K562 (cell line): ENCODE results near the gene IL12RB2. TPM values are rescaled to one million over a fixed set of nuclear protein-coding genes. Genes with fewer than 3 reads are reported as not detected.

Experiments used
- ATAC-seq: fragments of 200-7000 bp; cut with Tn5 transposase; 3 replicates; pipeline ENCODE4 v1.9.1; 2020; ENCODE audit warnings: moderate library complexity
- Bru-seq: library from RNA; stranded (reverse); fragments of 400-500 nt; gene quantifications from one replicate; lab custom pipeline; 2021; lab: Mats Ljungman, UMichigan
- BruChase-seq, 2 experiments: library from RNA; stranded (reverse); fragments of 400-500 nt; gene quantifications; one replicate each; lab custom pipeline; 2021; lab: Mats Ljungman, UMichigan
- BruUV-seq: library from RNA; stranded (reverse); fragments of 400-500 nt; replicated peaks from 2 replicates; lab custom pipeline; 2021; lab: Mats Ljungman, UMichigan
- CTCF ChIA-PET: fragments of 300-600 bp; formaldehyde crosslinking; extraction: SDS; loops from one replicate; lab custom pipeline; 2021; ENCODE audit warnings: low intra/inter-chr PET ratio; lab: Yijun Ruan, JAX
- POLR2A ChIA-PET: fragments of 300-600, 350-650 bp; sonication (Branson Sonifier 250); formaldehyde crosslinking; extraction: SDS; loops from one replicate; lab custom pipeline; 2021; ENCODE audit warnings: antibody characterized with exemption, inconsistent platforms; lab: Yijun Ruan, JAX
- DNase-seq, 4 experiments: peaks; one replicate each; pipeline versions ENCODE4 v3.0.0 to v3.0.0-alpha.2; 2011 to 2018; ENCODE audit warnings: low spot score in 3 of 4, mixed read lengths in 3 of 4; ENCODE audit errors: extremely low read depth in 1 of 4
- FAIRE-seq: peaks from 2 replicates; lab custom pipeline; 2011; peaks lifted over from hg19 to GRCh38; lab: Jason Lieb, UNC
- H2AFZ ChIP-seq: 2 replicates; pipeline ENCODE4 v1.6.0; 2011; ENCODE audit warnings: low read depth, low read length, control low read depth, inconsistent platforms
- H3K27ac ChIP-seq: fragments of 200-600 bp; 3 replicates; pipeline ENCODE4 v1.8.0; 2011; ENCODE audit warnings: low read depth, mild to moderate bottlenecking, control low read depth, inconsistent platforms, low read length, moderate library complexity, mixed read lengths; ENCODE audit errors: extremely low read depth
- H3K27me3 ChIP-seq, 2 experiments: fragments of 300-600 bp in 1 of 2; 2 replicates in 1 of 2; 3 replicates in 1 of 2; pipeline versions ENCODE4 v1.6.0 to v1.8.0; 2011; ENCODE audit warnings: inconsistent platforms in 2 of 2, low read length in 2 of 2, mild to moderate bottlenecking in 1 of 2, mixed read lengths in 1 of 2, moderate library complexity in 1 of 2; ENCODE audit not compliant: control insufficient read depth in 2 of 2, insufficient read depth in 2 of 2
- H3K36me3 ChIP-seq: fragments of 300-600 bp; 3 replicates; pipeline ENCODE4 v1.8.0; 2011; ENCODE audit warnings: mild to moderate bottlenecking, low read length, inconsistent platforms; ENCODE audit not compliant: control insufficient read depth, insufficient read depth
- H3K4me1 ChIP-seq, 2 experiments: fragments of 200-600 bp in 1 of 2; replicated peaks in 1 of 2; 2 replicates in 1 of 2; 3 replicates in 1 of 2; pipeline versions ENCODE4 v1.5.1 to v1.8.0; 2011; ENCODE audit warnings: inconsistent platforms in 2 of 2, low read length in 2 of 2, mild to moderate bottlenecking in 1 of 2, mixed read lengths in 1 of 2, moderate library complexity in 1 of 2; ENCODE audit not compliant: control insufficient read depth in 2 of 2, insufficient read depth in 2 of 2
- H3K4me2 ChIP-seq: 2 replicates; pipeline ENCODE4 v1.6.1; 2011; ENCODE audit warnings: low read length, control low read depth, inconsistent platforms, mixed read lengths; ENCODE audit not compliant: insufficient read depth
- H3K4me3 ChIP-seq: fragments of 200-600 bp; sonication (generic), shearing (Covaris generic); 2 replicates; pipeline ENCODE4 v1.5.1; 2016; ENCODE audit warnings: control low read depth, inconsistent platforms
- H3K79me2 ChIP-seq: fragments of 200-600 bp; 3 replicates; pipeline ENCODE4 v1.8.0; 2011; ENCODE audit warnings: low read length, inconsistent platforms; ENCODE audit not compliant: control insufficient read depth, insufficient read depth
- H3K9ac ChIP-seq, 2 experiments: 2 replicates each; pipeline versions ENCODE4 v1.6.0 to v1.6.1; 2011; ENCODE audit warnings: low read depth in 2 of 2, low read length in 2 of 2, control low read depth in 1 of 2, inconsistent platforms in 1 of 2, mild to moderate bottlenecking in 1 of 2, mixed read lengths in 1 of 2; ENCODE audit not compliant: insufficient read depth in 1 of 2
- H3K9me1 ChIP-seq: one replicate; pipeline ENCODE4 v1.6.0; 2011; ENCODE audit warnings: inconsistent platforms, mild to moderate bottlenecking, low read length, moderate library complexity; ENCODE audit not compliant: control insufficient read depth, insufficient read depth
- H3K9me3 ChIP-seq: replicated peaks from 2 replicates; pipeline ENCODE4 v1.5.1; 2011; ENCODE audit warnings: low read depth, low read length, inconsistent platforms; ENCODE audit not compliant: control insufficient read depth, insufficient read depth
- H4K20me1 ChIP-seq: replicated peaks from 2 replicates; pipeline ENCODE4 v1.6.1; 2011; ENCODE audit warnings: low read length, inconsistent platforms, mixed read lengths; ENCODE audit not compliant: control insufficient read depth, insufficient read depth
- CBFA2T3 ChIP-seq: fragments of 450-650 bp; IDR thresholded peaks from 2 replicates; pipeline ENCODE4 v1.6.1; 2017
- CHD4 ChIP-seq: fragments of 200-600 bp; sonication (generic); IDR thresholded peaks from 3 replicates; pipeline ENCODE4 v1.6.1; 2012; ENCODE audit warnings: low read depth, mild to moderate bottlenecking, mixed read lengths, low read length, inconsistent platforms; ENCODE audit not compliant: insufficient read depth, insufficient replicate concordance, poor library complexity, severe bottlenecking
- EHMT2 ChIP-seq: fragments of 450-650 bp; IDR thresholded peaks from 2 replicates; pipeline ENCODE4 v1.6.1; 2018; ENCODE audit warnings: antibody characterized with exemption
- WGBS: fragments of 100-300 bp; shearing (Covaris generic); methylation state at CpG from one replicate; pipeline ENCODE4 v1.1.6; 2016; ENCODE audit warnings: low coverage, mixed read lengths; ENCODE audit not compliant: insufficient coverage; ENCODE audit errors: missing lambda C conversion rate; 5-methylcytosine and 5-hydroxymethylcytosine counted together
- in situ Hi-C: fragments of 300-500 bp; cut with MboI; formaldehyde crosslinking; loops from 4 replicates; pipeline ENCODE4 v1.15.0; 2018; ENCODE audit warnings: inconsistent platforms, mixed read lengths
- intact Hi-C: fragments of 100-400 bp; cut with micrococcal nuclease; formaldehyde crosslinking; loops from 2 replicates; pipeline ENCODE4 v1.14.2; 2022
- long read RNA-seq, 3 experiments: library from polyadenylated mRNA in 2 of 3; library from RNA in 1 of 3; unstranded in 2 of 3; stranded (forward) in 1 of 3; transcript quantifications; one replicate each; pipeline ENCODE4 v2.0.0, GENCODE V29; 2019 to 2022
- polyA minus RNA-seq, 3 experiments: library from RNA; depleted of rRNA, polyadenylated mRNA; stranded (reverse); fragments of >200 nt; gene quantifications; 2 replicates each; pipeline ENCODE4 v1.2.3, GENCODE V29; 2011
- polyA plus RNA-seq, 8 experiments: library from polyadenylated mRNA; depleted of rRNA in 4 of 8; stranded (reverse) in 5 of 8; unstranded in 3 of 8; fragments of >200 nt; fragmentation: Nextera tagmentation in 2 of 8; fragmentation: Illumina TruSeq in 1 of 8; extraction: Ambion mirVana in 2 of 8; extraction: Trizol in 1 of 8; gene quantifications; 2 replicates each; pipeline versions ENCODE4 v1.2.1 to v1.2.3, GENCODE V29; 2011 to 2014; ENCODE audit warnings: inconsistent platforms in 1 of 8, missing spikeins in 1 of 8
- total RNA-seq, 7 experiments: library from RNA; depleted of rRNA in 6 of 7; stranded (reverse); fragments of >200 nt in 6 of 7; fragmentation: Illumina TruSeq in 2 of 7; extraction: Trizol in 2 of 7; gene quantifications; 2 replicates each; pipeline versions ENCODE4 v1.2.1 to v1.2.3, GENCODE V29; 2011 to 2021; ENCODE audit warnings: low replicate concordance in 1 of 7

Gene IL12RB2
- total RNA-seq (2011; cell fraction: chromatin; rRNA removed; ENCODE audit: low replicate concordance): 1.5 and 5.3 TPM in 2 replicates
- total RNA-seq (2011; cell fraction: nucleolus; rRNA removed): 0.50 and 1.2 TPM in 2 replicates
- total RNA-seq (2011; cell fraction: nucleoplasm; rRNA removed): 0.95 and 2.4 TPM in 2 replicates
- 0.73 and 1.5 TPM in 2 replicates for total RNA-seq (2014; rRNA removed)
- total RNA-seq (2014; rRNA removed; fragmentation: Illumina TruSeq; extraction: Trizol): 2.9 and 3.3 TPM in 2 replicates
- total RNA-seq (2015; rRNA removed; fragmentation: Illumina TruSeq; extraction: Trizol): 3.3 and 3.8 TPM in 2 replicates
- 1.9 and 2.5 TPM in 2 replicates for total RNA-seq (2021)
- 0.39 and 5.4 TPM in 2 replicates for polyA plus RNA-seq (2011; rRNA removed)
- polyA plus RNA-seq (2011; cell fraction: cytosol; rRNA removed): 0.10 and 2.6 TPM in 2 replicates
- polyA plus RNA-seq (2011; cell fraction: nucleus; rRNA removed): 0.41 and 6.1 TPM in 2 replicates
- 1.2 and 2.6 TPM in 2 replicates for polyA plus RNA-seq (2012)
- polyA plus RNA-seq (2014; fragmentation: Illumina TruSeq; extraction: Trizol): 2.3 and 2.6 TPM in 2 replicates
- polyA plus RNA-seq (2014; fragmentation: Nextera tagmentation; extraction: Ambion mirVana): 1 to 10 TPM in 1 of 2 experiments, under 1 TPM in 1; 0.45 to 1.1 TPM
- polyA plus RNA-seq (2014; rRNA removed): 2.3 and 2.8 TPM in 2 replicates
- 0.46 and 10.9 TPM in 2 replicates for polyA minus RNA-seq (2011; rRNA and poly(A)+ RNA removed)
- 2.9 TPM in 1 of 2 replicates, not detected in the other for polyA minus RNA-seq (2011; cell fraction: cytosol; rRNA and poly(A)+ RNA removed)
- polyA minus RNA-seq (2011; cell fraction: nucleus; rRNA and poly(A)+ RNA removed): 0.27 and 7.2 TPM in 2 replicates
- Bru-seq, nascent RNA: percentile 46 among the genes with signal in this experiment
- percentile 52 among the genes with signal in this experiment for BruChase-seq, experiment 1, labeled RNA remaining after a 2-hour chase
- BruChase-seq, experiment 2, labeled RNA remaining after a 6-hour chase: percentile 44 among the genes with signal in this experiment
- long read RNA-seq, experiment 1, partial matches to known transcripts: 2 of 5 reads
- long read RNA-seq, experiment 1, other reads (novel, unspliced or antisense): 3 of 5 reads
- long read RNA-seq, experiment 2, partial matches to known transcripts: 1 of 1 reads
- long read RNA-seq, experiment 2, other reads (novel, unspliced or antisense): 0 of 1 reads
- long read RNA-seq, experiment 3: 0 reads

GRCh38 chr1:67307251-67308060, at the start of gene IL12RB2:
TSS of gene IL12RB2 (plus strand) at chr1:67307873. CDS start at chr1:67320369, 12,496 bp downstream.
- no peak within 1 kb of the TSS for H3K27ac ChIP-seq
- WGBS: 90% methylated on average over 28 of the region's 75 CpGs
- FAIRE-seq: no peak
- in situ Hi-C loops: no loop called here
- no peak for DNase-seq
- no peak for TF ChIP-seq CHD4
- TF ChIP-seq EHMT2: no peak
- no peak for TF ChIP-seq CBFA2T3
- CTCF ChIA-PET: no interaction called here
- H3K4me2 ChIP-seq: no peak within 1 kb of the TSS
- no peaks in the 10 kb centered on the region for H4K20me1 ChIP-seq
- no peak within 1 kb of the TSS for H3K9ac ChIP-seq
- POLR2A ChIA-PET: interaction anchor here (0.6 kb wide), 1 partner anchor 708 kb away, joined by 3 read pairs; no protein-coding TSS in a partner anchor
- no peaks in the 10 kb centered on the region for H3K9me1 ChIP-seq
- no peaks in the 10 kb centered on the region for H3K9me3 ChIP-seq
- H3K27me3 ChIP-seq: no peaks in the 10 kb centered on the region
- H2AFZ ChIP-seq: no peak within 1 kb of the TSS
- H3K36me3 ChIP-seq: no peaks in the 10 kb centered on the region; the same call in 2 of the 3 replicates
- no TSS peak for BruUV-seq
- H3K79me2 ChIP-seq: no peaks in the 10 kb centered on the region
- intact Hi-C loops: no loop called here
- ATAC-seq: no peak
- no peaks in the 10 kb centered on the region for H3K4me1 ChIP-seq
- H3K4me3 ChIP-seq: no peak within 1 kb of the TSS
